Stimulated activated CD8-positive, alpha-beta memory T cell treated with anti-CD3 and anti-CD28 coated beads, Interleukin-12 subunit alpha, Interleukin-12 subunit beta, amount 100 ng/mL, for 24 hours (primary cell): ENCODE results near the gene PRM2.

Source experiments
- DNase-seq: peaks from one replicate; pipeline ENCODE4 v3.0.0-alpha.2; 2020; ENCODE audit errors: extremely low read depth

PRM2 gene, protein sequence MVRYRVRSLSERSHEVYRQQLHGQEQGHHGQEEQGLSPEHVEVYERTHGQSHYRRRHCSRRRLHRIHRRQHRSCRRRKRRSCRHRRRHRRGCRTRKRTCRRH

DNA sequence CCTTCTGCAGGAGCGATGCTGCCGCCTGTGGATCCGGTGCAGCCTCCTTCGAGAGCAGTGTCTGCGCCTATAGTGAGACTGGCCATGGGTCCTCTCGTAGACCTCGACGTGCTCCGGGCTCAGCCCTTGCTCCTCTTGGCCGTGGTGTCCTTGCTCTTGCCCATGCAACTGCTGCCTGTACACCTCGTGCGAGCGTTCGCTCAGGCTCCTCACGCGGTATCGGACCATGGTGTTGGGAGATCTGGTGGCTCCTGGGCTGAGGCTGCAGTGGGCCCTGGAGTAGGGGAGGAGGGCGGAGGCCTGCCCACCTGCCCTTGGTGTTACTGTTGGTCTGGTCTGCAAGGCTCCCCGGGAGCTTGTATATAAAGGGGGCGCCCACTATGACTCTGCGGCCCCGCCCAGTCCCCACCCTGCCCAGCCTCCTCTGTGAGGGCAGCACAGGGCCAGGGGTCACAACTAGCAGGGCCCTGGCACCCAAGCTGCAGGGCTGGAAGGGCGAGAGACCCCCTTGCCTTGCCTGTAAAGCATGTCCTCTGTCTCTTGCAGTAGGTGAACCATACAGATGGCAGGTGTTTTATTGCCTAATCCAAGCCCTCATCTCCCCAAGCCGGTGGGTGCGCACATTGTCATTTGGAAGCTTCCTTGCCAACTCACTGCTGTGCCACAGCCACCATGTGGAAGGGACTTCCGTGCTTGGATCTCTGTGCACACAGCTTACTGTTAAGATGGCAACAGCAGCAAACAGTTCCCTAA lies at the start of gene PRM2:
Gene PRM2 (minus strand): TSS at position 338 of the 753 bp plus-strand sequence. CDS start 110 bp downstream, at position 228.
- DNase-seq = no peak

GRCh38 chr16:11325404-11326083 lies 49.3 kb upstream of the PRM2 start:
- no peak for DNase-seq

- DNase-seq = no peak
Observed at GRCh38 chr16:11323551-11324336, 47.5 kb upstream of the PRM2 start.

DNA sequence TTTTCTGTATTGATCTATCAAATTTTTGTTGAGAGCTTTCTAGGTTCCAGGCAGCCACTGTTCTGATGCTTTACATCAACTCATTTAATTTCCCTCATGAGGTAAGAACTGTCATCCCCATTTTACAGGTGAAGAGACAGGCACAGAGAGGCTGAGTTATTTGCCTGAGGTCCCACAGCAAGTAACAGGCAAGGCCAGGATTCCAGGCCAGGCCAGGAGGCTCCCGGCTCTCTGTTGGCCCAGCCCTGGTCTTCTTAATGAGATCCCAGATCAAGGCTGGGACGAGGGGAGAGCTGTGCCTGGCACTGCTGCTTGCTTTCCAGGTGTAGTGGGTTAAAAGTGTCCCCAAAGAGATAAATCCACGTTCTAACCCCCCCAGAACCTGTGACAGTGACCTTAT lies 46.5 kb upstream of the PRM2 start:
- DNase-seq = no peak

- no peak for DNase-seq
Observed at GRCh38 chr16:11321662-11322061, 45.4 kb upstream of the PRM2 start.

DNA sequence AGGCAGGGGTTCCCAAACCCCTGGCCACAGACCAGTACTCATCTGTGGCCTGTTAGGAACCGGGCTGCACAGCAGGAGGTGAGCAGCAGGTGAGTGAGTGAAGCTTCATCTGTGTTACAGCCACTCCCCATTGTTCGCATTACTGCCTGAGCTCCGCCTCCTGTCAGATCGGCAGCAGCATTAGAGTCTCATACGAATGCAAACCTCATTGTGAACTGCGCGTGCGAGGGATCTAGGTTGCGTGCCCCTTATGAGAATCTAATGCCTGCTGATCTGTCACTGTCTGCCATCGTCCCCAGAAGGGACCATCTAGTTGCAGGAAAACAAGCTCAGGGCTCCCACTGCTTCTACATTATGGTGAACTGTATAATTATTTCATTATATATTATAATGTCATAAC lies 43.9 kb upstream of the PRM2 start:
- DNase-seq = no peak

GRCh38 chr16:11319529-11320146 lies 43.4 kb upstream of the PRM2 start:
- no peak for DNase-seq

DNA sequence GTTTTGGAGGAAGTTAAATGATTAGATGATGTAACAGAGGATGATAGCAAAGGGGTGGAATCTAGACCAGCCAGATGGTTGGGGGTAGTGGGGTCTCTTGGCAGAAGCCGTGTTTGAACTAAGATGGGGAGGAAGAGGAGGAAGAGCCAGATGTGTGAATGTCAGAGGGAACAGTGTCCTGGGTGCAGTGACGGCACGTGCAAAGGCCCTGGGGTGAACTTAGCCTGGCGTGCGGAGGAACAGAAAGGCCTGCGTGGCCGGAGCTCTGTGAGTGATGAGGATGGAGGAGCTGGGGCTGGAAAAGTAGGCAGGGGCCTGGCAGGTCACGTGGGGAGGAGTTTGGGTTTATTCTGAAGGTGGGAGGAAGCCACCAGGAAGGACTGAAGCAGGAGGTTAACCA lies 42.5 kb upstream of the PRM2 start:
- no peak for DNase-seq

DNA sequence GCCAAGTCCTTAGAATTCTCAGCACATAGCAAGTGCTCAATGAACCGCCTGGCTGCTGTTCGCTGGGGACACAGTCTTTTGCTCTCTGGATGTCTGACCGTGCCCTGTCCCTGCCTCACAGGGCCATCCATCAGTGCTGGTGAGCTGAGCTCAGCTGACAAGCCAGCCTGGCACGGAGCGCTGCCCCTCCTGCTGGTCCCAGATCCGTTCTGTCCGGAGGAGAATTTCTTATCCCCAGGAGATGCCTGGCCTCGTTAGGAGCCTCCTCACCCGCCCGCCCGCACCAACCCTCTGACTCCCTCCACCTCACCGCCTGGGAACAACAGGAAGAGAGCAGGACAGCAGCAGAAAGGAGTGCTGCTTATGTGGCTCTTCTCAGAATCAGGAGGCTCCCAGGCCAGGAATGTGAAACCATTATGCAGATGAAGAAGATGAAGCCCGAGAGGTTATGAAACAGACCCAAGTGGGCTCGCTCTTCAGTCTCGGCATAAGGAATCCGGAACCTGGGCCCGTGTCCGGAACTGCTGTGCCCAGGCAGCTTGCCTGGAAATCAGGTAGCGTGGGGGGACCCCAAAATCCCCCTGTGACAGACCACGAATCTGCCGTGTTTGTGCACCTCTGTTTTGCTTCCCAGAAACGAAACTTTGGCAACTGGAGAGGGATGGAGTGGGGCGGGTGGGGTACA lies 40.2 kb upstream of the PRM2 start:
- DNase-seq = no peak

- no peak for DNase-seq
Observed at GRCh38 chr16:11315510-11315909, 39.2 kb upstream of the PRM2 start.

DNA sequence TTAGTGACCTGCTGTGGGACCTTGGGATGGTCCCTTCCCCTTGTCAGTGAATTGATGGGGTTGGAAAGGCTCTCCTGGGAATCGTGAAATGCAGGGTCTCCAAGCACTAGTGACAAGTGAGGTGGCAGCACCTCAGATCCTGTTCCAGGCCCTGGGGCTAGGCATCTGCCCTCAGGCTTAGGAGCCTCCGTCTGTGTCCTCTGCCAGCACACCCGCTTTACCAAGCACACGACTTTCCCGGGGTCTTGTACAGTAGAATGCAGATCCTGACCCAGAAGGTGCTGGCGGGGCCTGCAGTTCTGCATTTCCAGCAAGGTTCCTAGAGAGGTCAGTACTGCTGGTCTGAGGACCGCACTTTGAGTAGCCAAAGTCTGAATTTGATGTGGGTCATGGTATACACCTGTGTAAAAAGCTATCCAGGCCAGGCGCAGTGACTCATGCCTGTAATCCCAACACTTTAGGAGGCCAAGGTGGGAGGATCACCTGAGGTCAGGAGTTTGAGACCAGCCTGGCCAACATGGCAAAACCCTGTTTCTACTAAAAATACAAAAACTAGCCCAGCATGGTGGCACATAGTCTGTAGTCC lies 38.1 kb upstream of the PRM2 start:
- no peak for DNase-seq

- no peak for DNase-seq
Observed at GRCh38 chr16:11313493-11314308, 37.4 kb upstream of the PRM2 start.

DNA sequence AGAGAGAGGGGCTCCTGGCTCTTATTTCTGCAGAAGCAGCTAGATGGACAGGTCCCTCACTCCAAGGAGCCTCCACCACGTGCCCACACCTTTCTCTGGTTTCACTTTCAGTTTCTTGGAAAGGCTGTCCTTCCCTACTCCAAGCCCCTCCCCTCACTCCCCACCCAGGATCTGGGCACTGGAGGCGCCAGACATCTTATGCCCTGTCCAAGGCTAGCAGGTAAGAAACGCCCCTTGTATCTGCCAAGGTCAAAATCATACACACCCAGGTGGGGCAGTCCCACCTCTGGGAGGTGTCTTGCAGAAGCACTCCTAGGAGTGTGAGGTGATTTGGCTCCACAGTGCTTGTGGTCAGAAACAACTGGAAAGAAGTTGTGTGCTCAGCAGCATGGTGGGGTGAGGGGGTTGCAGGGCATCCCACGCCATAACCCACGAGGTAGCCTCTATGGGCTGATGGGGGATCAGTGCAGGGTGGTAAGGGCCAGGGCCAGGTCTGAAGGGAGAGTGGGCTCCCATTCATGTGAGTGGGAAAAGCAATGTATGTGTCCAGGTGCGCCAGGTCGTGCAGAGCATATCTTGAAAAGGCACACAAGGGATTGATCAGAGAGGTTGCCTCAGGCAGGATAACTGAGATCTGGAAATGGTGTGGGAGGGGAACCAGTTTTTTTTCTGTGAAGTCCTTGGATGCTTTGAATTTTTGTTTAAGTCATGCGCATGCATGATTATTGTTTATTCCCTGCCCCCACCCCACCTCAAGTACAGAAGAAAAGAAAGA lies 36.6 kb upstream of the PRM2 start:
- no peak for DNase-seq

- DNase-seq = no peak
Observed at GRCh38 chr16:11310997-11311561, 34.8 kb upstream of the PRM2 start.

DNA sequence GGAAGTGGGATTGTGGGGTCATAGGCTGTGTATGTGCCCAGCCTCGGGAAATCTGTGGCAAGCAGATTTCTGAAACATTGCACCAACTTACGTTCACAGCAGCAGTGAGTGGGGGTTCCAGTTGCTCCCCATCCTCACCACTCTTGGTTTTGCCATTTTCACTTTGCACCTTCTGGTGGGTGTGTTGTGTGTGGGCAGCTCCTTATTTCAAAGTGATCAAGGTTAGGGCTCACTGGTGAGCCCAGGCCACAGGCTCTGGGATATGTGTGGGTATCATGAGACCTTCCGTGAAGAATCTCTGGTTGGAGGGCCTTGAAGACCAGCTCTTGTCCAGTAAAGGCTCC lies 34.3 kb upstream of the PRM2 start:
- DNase-seq = no peak

- no peak for DNase-seq
Observed at GRCh38 chr16:11309895-11310633, 33.8 kb upstream of the PRM2 start.

DNA sequence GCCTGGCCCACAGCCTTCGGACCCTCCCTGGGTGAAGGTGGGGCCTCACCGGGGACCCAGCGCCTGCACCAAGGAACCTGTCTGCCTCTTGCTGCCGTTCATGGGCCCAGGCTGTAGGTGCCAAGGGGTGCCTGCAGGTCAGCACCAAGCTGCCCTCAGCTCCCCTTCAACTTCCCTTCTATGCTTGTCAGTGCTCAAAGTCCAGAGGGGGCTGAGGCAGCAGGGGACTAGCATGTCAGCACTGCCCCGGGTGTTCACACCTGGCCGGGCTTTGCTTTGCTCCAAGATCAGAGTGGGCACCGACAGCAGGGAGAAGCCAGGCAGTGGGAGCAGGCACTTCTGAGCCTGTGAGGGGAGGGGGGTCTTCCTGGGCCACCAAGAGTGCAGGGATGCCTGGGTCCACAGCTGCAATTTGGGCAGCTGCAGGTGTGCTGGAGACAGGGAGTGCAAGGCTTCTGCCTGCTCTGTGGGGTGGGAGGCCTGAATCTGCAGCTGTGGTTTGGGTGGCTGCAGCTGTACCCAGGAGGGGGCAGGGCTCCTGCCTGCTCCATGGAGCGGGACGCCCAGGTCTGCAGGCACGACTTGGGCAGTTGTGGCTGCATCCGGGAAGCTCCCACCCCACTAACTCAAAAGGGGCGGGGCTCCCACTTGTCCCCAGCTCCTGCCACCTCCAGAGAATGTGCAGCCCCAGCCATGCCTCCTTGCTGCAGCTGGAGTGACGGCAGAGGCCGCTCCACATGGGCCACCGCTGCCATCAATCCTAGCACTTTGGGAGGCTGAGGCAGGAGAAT lies 32.4 kb upstream of the PRM2 start:
- DNase-seq = no peak
